Endothelial cell of umbilical vein (primary cell): ENCODE data around the gene VWA1.

Experiments
- EZH2 ChIP-seq: IDR thresholded peaks from 2 replicates; pipeline ENCODE4 v1.6.1; 2012; ENCODE audit warnings: borderline replicate concordance, low read depth, mild to moderate bottlenecking, moderate library complexity, low read length, inconsistent platforms; ENCODE audit not compliant: severe bottlenecking
- FOS ChIP-seq: IDR thresholded peaks from 2 replicates; pipeline ENCODE4 v1.6.1; 2011; ENCODE audit warnings: mild to moderate bottlenecking, low read length, moderate library complexity, borderline replicate concordance; ENCODE audit not compliant: insufficient read depth
- GATA2 ChIP-seq: IDR thresholded peaks from 2 replicates; pipeline ENCODE4 v1.7.0; 2011; ENCODE audit warnings: low read depth, mild to moderate bottlenecking, moderate library complexity, mixed read lengths, low read length; ENCODE audit not compliant: insufficient read length, insufficient read depth
- JUN ChIP-seq: IDR thresholded peaks from 2 replicates; pipeline ENCODE4 v1.6.1; 2011; ENCODE audit warnings: borderline replicate concordance, low read depth; ENCODE audit not compliant: insufficient read length, insufficient read depth
- MYC ChIP-seq: IDR thresholded peaks from one replicate; pipeline ENCODE4 v1.6.1; 2011; ENCODE audit warnings: mild to moderate bottlenecking, low read depth, low read length
- POLR2A ChIP-seq: IDR thresholded peaks from 2 replicates; pipeline ENCODE4 v1.6.1; 2012; ENCODE audit warnings: low read depth, mild to moderate bottlenecking, control low read depth, low read length
- POLR2AphosphoS5 ChIP-seq: IDR thresholded peaks from 2 replicates; pipeline ENCODE4 v1.6.1; 2012; ENCODE audit warnings: low read depth, mild to moderate bottlenecking, control low read depth, low read length, moderate library complexity; ENCODE audit not compliant: insufficient read depth
- TF ChIP-seq, protein P1 (sequence below): IDR thresholded peaks from 2 replicates; pipeline ENCODE4 v1.6.1; 2011; ENCODE audit not compliant: insufficient read depth, insufficient read length
- TF ChIP-seq, protein P2 (sequence below), 2 donors: IDR thresholded peaks; 1 replicate in 1 of 2; 2 replicates in 1 of 2; pipeline ENCODE4 v1.5.1; 2011; ENCODE audit warnings: low read length in 2 of 2, mild to moderate bottlenecking in 2 of 2, moderate library complexity in 2 of 2, control low read depth in 1 of 2, inconsistent platforms in 1 of 2, low read depth in 1 of 2; ENCODE audit not compliant: insufficient read depth in 1 of 2; ENCODE audit errors: extremely low read depth in 1 of 2

GRCh38 chr1:1421147-1421906 lies 14.2 kb upstream of the VWA1 start, which contains the start of gene ANKRD65:
- TF ChIP-seq, protein P1, sequence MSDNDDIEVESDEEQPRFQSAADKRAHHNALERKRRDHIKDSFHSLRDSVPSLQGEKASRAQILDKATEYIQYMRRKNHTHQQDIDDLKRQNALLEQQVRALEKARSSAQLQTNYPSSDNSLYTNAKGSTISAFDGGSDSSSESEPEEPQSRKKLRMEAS = no peak
- TF ChIP-seq, protein P2, sequence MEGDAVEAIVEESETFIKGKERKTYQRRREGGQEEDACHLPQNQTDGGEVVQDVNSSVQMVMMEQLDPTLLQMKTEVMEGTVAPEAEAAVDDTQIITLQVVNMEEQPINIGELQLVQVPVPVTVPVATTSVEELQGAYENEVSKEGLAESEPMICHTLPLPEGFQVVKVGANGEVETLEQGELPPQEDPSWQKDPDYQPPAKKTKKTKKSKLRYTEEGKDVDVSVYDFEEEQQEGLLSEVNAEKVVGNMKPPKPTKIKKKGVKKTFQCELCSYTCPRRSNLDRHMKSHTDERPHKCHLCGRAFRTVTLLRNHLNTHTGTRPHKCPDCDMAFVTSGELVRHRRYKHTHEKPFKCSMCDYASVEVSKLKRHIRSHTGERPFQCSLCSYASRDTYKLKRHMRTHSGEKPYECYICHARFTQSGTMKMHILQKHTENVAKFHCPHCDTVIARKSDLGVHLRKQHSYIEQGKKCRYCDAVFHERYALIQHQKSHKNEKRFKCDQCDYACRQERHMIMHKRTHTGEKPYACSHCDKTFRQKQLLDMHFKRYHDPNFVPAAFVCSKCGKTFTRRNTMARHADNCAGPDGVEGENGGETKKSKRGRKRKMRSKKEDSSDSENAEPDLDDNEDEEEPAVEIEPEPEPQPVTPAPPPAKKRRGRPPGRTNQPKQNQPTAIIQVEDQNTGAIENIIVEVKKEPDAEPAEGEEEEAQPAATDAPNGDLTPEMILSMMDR (IDR thresholded peaks at IDR 0.05; ENCODE audit: extremely low read depth in 1 of 2, insufficient read depth in 1 of 2, low read depth in 1 of 2, low read length in 2 of 2) = no peak
- TF ChIP-seq EZH2 (no peak), POLR2AphosphoS5 (no peak), POLR2A (no peak), MYC (no peak), GATA2 (no peak), FOS (no peak), JUN (no peak)
